Measurements from ENCODE around the gene OR7G1. TPM values are rescaled to one million over a fixed set of nuclear protein-coding genes. Genes with fewer than 3 reads are reported as not detected.

OR7G1 gene
- total RNA-seq, 1 experiment from 2014 or later, result not detected

- no peak overlapping the region for H3K4me3 ChIP-seq (ENCODE audit: low read depth, low read length)
- H3K36me3 ChIP-seq (ENCODE audit: control insufficient read depth, insufficient read depth, low read length), result peaks cover 1% of the 10 kb centered on the region
- Mint-ChIP-seq H3K4me1 (ENCODE audit: low read depth, unreplicated experiment) (no peaks in the 10 kb centered on the region), H3K27me3 (ENCODE audit: insufficient read depth, unreplicated experiment) (no peaks in the 10 kb centered on the region), H3K9me3 (ENCODE audit: unreplicated experiment) (peaks cover 61% of the 10 kb centered on the region), H3K4me3 (ENCODE audit: unreplicated experiment) (no peak overlapping the region), H3K27ac (ENCODE audit: unreplicated experiment) (no peak overlapping the region), H3K36me3 (ENCODE audit: insufficient read depth, unreplicated experiment) (peaks cover 77% of the 10 kb centered on the region)
- no peak for DNase-seq
- ChIA-PET CTCF (no interaction called here), POLR2A (no interaction called here)
- TF ChIP-seq CTCF (IDR thresholded peaks at IDR 0.05; ENCODE audit: insufficient read depth in 1 of 2, low read depth in 1 of 2, low read length in 1 of 2, severe bottlenecking in 1 of 2, unreplicated experiment in 1 of 2), result no peak
- H3K9me3 ChIP-seq, result peaks cover 37% of the 10 kb centered on the region
- H3K4me1 ChIP-seq, result no peaks in the 10 kb centered on the region
- H3K27me3 ChIP-seq (replicated peaks; ENCODE audit: control insufficient read depth, insufficient read depth, low read length), result no peaks in the 10 kb centered on the region
- no TSS peak for BruUV-seq (replicated peaks)
- intact Hi-C loops (cut with micrococcal nuclease; ENCODE audit: unreplicated experiment), result no loop called here
These were observed 35.8 kb upstream of the OR7G1 start for GRCh38 chr19:9151367-9151766.

- Mint-ChIP-seq H3K4me3 (ENCODE audit: unreplicated experiment) (no peak overlapping the region), H3K27me3 (ENCODE audit: insufficient read depth, unreplicated experiment) (no peaks in the 10 kb centered on the region), H3K27ac (ENCODE audit: unreplicated experiment) (no peak overlapping the region), H3K36me3 (ENCODE audit: insufficient read depth, unreplicated experiment) (peaks cover 71% of the 10 kb centered on the region), H3K4me1 (ENCODE audit: low read depth, unreplicated experiment) (no peaks in the 10 kb centered on the region), H3K9me3 (ENCODE audit: unreplicated experiment) (peaks cover 59% of the 10 kb centered on the region)
- DNase-seq, result no peak
- Histone ChIP-seq H3K4me1 (no peaks in the 10 kb centered on the region), H3K36me3 (ENCODE audit: control insufficient read depth, insufficient read depth, low read length) (peaks cover 1% of the 10 kb centered on the region), H3K4me3 (ENCODE audit: low read depth, low read length) (no peak overlapping the region), H3K27me3 (replicated peaks; ENCODE audit: control insufficient read depth, insufficient read depth, low read length) (no peaks in the 10 kb centered on the region), H3K9me3 (peaks cover 41% of the 10 kb centered on the region)
- TF ChIP-seq CTCF (IDR thresholded peaks at IDR 0.05; ENCODE audit: insufficient read depth in 1 of 2, low read depth in 1 of 2, low read length in 1 of 2, severe bottlenecking in 1 of 2, unreplicated experiment in 1 of 2), result no peak
- no TSS peak for BruUV-seq (replicated peaks)
- intact Hi-C loops (cut with micrococcal nuclease; ENCODE audit: unreplicated experiment), result no loop called here
- ChIA-PET POLR2A (no interaction called here), CTCF (no interaction called here)
These were observed 35.1 kb upstream of the OR7G1 start for GRCh38 chr19:9150650-9151049.

DNA sequence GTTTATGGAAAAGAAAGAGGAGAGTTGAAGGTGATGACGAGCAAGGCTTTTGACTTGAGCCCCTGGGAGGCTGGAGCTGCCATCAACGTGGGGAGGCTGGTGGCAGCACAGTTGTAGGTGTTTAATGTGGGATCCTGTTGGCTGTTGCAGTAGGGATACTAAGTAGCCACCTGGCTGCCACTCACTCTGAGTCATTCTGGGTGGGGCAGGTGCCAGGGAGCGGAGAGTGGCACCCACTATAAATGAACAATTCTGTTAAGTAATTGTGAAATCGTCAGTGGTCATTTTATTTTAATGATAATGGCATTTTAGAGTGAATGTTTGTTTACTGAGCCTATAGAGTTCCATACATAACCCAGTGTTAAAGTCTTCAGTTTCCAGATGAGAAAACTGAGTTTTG, 34.4 kb upstream of the OR7G1 start:
- H3K9me3 ChIP-seq, result peaks cover 47% of the 10 kb centered on the region
- no peak overlapping the region for H3K27ac Mint-ChIP-seq (ENCODE audit: unreplicated experiment)
- CTCF ChIA-PET, result no interaction called here
- TF ChIP-seq CTCF (IDR thresholded peaks at IDR 0.05; ENCODE audit: insufficient read depth in 1 of 2, low read depth in 1 of 2, low read length in 1 of 2, severe bottlenecking in 1 of 2, unreplicated experiment in 1 of 2), result no peak
- intact Hi-C loops (cut with micrococcal nuclease; ENCODE audit: unreplicated experiment), result no loop called here
- no peaks in the 10 kb centered on the region for H3K27me3 ChIP-seq (replicated peaks; ENCODE audit: control insufficient read depth, insufficient read depth, low read length)
- H3K4me1 Mint-ChIP-seq (ENCODE audit: low read depth, unreplicated experiment), result no peaks in the 10 kb centered on the region
- no peak overlapping the region for H3K4me3 ChIP-seq (ENCODE audit: low read depth, low read length)
- H3K36me3 Mint-ChIP-seq (ENCODE audit: insufficient read depth, unreplicated experiment), result peaks cover 71% of the 10 kb centered on the region
- no peaks in the 10 kb centered on the region for H3K27me3 Mint-ChIP-seq (ENCODE audit: insufficient read depth, unreplicated experiment)
- DNase-seq, result no peak
- BruUV-seq (replicated peaks), result no TSS peak
- H3K4me3 Mint-ChIP-seq (ENCODE audit: unreplicated experiment), result no peak overlapping the region
- POLR2A ChIA-PET, result no interaction called here
- peaks cover 1% of the 10 kb centered on the region for H3K36me3 ChIP-seq (ENCODE audit: control insufficient read depth, insufficient read depth, low read length)
- no peaks in the 10 kb centered on the region for H3K4me1 ChIP-seq
- peaks cover 59% of the 10 kb centered on the region for H3K9me3 Mint-ChIP-seq (ENCODE audit: unreplicated experiment)
